GM12874 (cell line): ENCODE measurements around the gene P2RY6.

ENCODE experiments used
- CTCF ChIP-seq: IDR thresholded peaks from 2 replicates; pipeline ENCODE4 v1.5.1; 2011; ENCODE audit warnings: low read depth, mild to moderate bottlenecking, control low read depth, low read length, moderate library complexity; ENCODE audit not compliant: insufficient read depth

P2RY6 gene

GRCh38 chr11:73240190-73240781, 31.9 kb upstream of the P2RY6 start:
- no peak for TF ChIP-seq CTCF

GRCh38 chr11:73241300-73241699, 30.8 kb upstream of the P2RY6 start:
- TF ChIP-seq CTCF = no peak

GRCh38 chr11:73242251-73243092, 29.7 kb upstream of the P2RY6 start:
- peak; percentile 95 for TF ChIP-seq CTCF

- TF ChIP-seq CTCF = no peak
Measured at GRCh38 chr11:73243093-73243485, 29.0 kb upstream of the P2RY6 start.

GRCh38 chr11:73244589-73245240, 27.4 kb upstream of the P2RY6 start:
- TF ChIP-seq CTCF = no peak

GRCh38 chr11:73245461-73245860, 26.7 kb upstream of the P2RY6 start:
- TF ChIP-seq CTCF = no peak

- TF ChIP-seq CTCF = no peak
Measured at GRCh38 chr11:73246303-73246702, 25.8 kb upstream of the P2RY6 start.
